ENCODE measurements around the gene SRPK2.

The SRPK2 gene

DNA sequence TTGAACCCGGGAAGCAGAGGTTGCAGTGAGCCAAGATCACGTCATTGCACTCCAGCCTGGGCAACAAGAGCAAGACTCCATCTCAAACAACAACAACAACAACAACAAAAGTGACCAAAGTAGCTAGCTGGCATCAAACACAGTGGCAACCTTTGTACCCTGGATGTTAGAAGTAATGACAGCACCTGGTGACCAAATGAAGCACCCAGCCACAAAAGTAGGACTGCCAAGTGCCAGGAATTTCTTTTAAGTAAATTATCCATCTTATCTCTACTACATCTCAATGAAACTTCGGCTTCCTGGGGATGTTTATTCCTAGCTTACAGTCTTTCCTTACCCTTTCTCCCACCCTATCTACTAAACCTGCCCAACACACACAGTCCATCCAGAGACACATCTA is 18.8 kb downstream of the SRPK2 start:
- Histone ChIP-seq H4K91ac (ENCODE audit: low read depth, low read length, poor library complexity) (no peak overlapping the region), H3K9me3 (replicated peaks in 1 of 2; ENCODE audit: control insufficient read depth in 2 of 2, insufficient read depth in 1 of 2, low read depth in 1 of 2, low read length in 2 of 2) (peaks cover 0 to 5% of the 10 kb centered on the region in 2 donors), H3K18ac (ENCODE audit: low read length) (no peak overlapping the region), H4K8ac (ENCODE audit: low read depth, low read length) (no peak overlapping the region), H3K4ac (ENCODE audit: low read length) (no peak overlapping the region), H2BK15ac (ENCODE audit: low read length) (no peak overlapping the region), H3K9ac (ENCODE audit: low read depth, low read length, poor library complexity) (no peak overlapping the region), H3K79me1 (ENCODE audit: low read depth, low read length) (peaks cover 6% of the 10 kb centered on the region), H3K14ac (ENCODE audit: low read length) (no peak overlapping the region), H3K4me3 (ENCODE audit: low read length in 2 of 2) (no peak overlapping the region), H3K27ac (replicated peaks; ENCODE audit: low read length) (no peak overlapping the region), H2AFZ (ENCODE audit: low read length) (no peak overlapping the region), H3K27me3 (ENCODE audit: control insufficient read depth in 3 of 3, insufficient read depth in 3 of 3, low read depth in 1 of 3, low read length in 3 of 3) (no peaks in the 10 kb centered on the region), H3K36me3 (replicated peaks in 1 of 2; ENCODE audit: control insufficient read depth in 2 of 2, insufficient read depth in 2 of 2, low read length in 2 of 2) (peaks cover 0 to 3% of the 10 kb centered on the region in 2 donors), H3K4me2 (ENCODE audit: insufficient read depth, low read length, poor library complexity, severe bottlenecking) (no peak overlapping the region), H2AK5ac (ENCODE audit: low read depth, low read length) (no peak overlapping the region), H3K23ac (ENCODE audit: low read depth, low read length, poor library complexity) (no peak overlapping the region), H2BK12ac (ENCODE audit: low read length) (no peak overlapping the region), H3K4me1 (ENCODE audit: control insufficient read depth in 2 of 2, insufficient read depth in 1 of 2, low read depth in 1 of 2, low read length in 2 of 2) (no peaks in the 10 kb centered on the region), H2BK5ac (ENCODE audit: low read length) (no peak overlapping the region), H2BK120ac (ENCODE audit: low read depth, low read length) (no peak overlapping the region)
- DNase-seq (ENCODE audit: low spot score) = no peak
- whole genome bisulfite sequencing, 2 donors (ENCODE audit: extremely low coverage in 2 of 2, insufficient read length in 2 of 2, insufficient replicate concordance in 1 of 2) = no CpG with 5 or more reads among the region's 3 CpGs

DNA sequence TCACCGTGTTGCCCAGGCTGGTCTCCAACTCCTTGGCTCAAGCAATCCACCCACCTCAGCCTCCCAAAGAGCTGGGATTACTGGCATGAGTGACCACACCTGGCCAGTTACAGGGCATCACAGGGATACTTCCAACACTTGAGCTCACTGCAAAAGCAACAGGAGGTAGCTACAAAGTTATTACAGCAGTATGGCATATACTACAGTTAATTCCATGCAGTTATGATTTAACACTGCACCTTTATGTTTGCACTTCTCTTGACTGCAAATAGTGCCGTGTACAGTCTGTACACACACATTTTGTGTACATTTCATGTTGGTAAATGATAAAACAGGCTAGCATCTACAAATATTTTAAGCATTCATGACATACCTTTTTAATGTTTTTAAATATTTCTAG is 21.3 kb downstream of the SRPK2 start:
- H3K4me3 ChIP-seq (ENCODE audit: low read length in 2 of 2) = no peak overlapping the region
- no peak overlapping the region for H3K4me2 ChIP-seq (ENCODE audit: insufficient read depth, low read length, poor library complexity, severe bottlenecking)
- H2BK120ac ChIP-seq (ENCODE audit: low read depth, low read length) = no peak overlapping the region
- H2BK15ac ChIP-seq (ENCODE audit: low read length) = no peak overlapping the region
- H2BK5ac ChIP-seq (ENCODE audit: low read length) = no peak overlapping the region
- H3K36me3 ChIP-seq (replicated peaks in 1 of 2; ENCODE audit: control insufficient read depth in 2 of 2, insufficient read depth in 2 of 2, low read length in 2 of 2) = peaks cover 0 to 3% of the 10 kb centered on the region in 2 donors
- H3K27ac ChIP-seq (replicated peaks; ENCODE audit: low read length) = no peak overlapping the region
- H3K9me3 ChIP-seq (replicated peaks in 1 of 2; ENCODE audit: control insufficient read depth in 2 of 2, insufficient read depth in 1 of 2, low read depth in 1 of 2, low read length in 2 of 2) = peaks cover 0 to 9% of the 10 kb centered on the region in 2 donors
- H4K91ac ChIP-seq (ENCODE audit: low read depth, low read length, poor library complexity) = no peak overlapping the region
- no CpG with 5 or more reads among the region's 2 CpGs for WGBS, 2 donors (ENCODE audit: extremely low coverage in 2 of 2, insufficient read length in 2 of 2, insufficient replicate concordance in 1 of 2)
- no peak overlapping the region for H3K9ac ChIP-seq (ENCODE audit: low read depth, low read length, poor library complexity)
- H2AK5ac ChIP-seq (ENCODE audit: low read depth, low read length) = no peak overlapping the region
- no peak overlapping the region for H3K23ac ChIP-seq (ENCODE audit: low read depth, low read length, poor library complexity)
- no peak overlapping the region for H2AFZ ChIP-seq (ENCODE audit: low read length)
- no peaks in the 10 kb centered on the region for H3K4me1 ChIP-seq (ENCODE audit: control insufficient read depth in 2 of 2, insufficient read depth in 1 of 2, low read depth in 1 of 2, low read length in 2 of 2)
- H3K14ac ChIP-seq (ENCODE audit: low read length) = no peak overlapping the region
- no peak for DNase-seq (ENCODE audit: low spot score)
- no peak overlapping the region for H2BK12ac ChIP-seq (ENCODE audit: low read length)
- no peaks in the 10 kb centered on the region for H3K27me3 ChIP-seq (ENCODE audit: control insufficient read depth in 3 of 3, insufficient read depth in 3 of 3, low read depth in 1 of 3, low read length in 3 of 3)
- H3K4ac ChIP-seq (ENCODE audit: low read length) = no peak overlapping the region
- H3K18ac ChIP-seq (ENCODE audit: low read length) = no peak overlapping the region
- no peak overlapping the region for H4K8ac ChIP-seq (ENCODE audit: low read depth, low read length)
- H3K79me1 ChIP-seq (ENCODE audit: low read depth, low read length) = peaks cover 4% of the 10 kb centered on the region

DNA sequence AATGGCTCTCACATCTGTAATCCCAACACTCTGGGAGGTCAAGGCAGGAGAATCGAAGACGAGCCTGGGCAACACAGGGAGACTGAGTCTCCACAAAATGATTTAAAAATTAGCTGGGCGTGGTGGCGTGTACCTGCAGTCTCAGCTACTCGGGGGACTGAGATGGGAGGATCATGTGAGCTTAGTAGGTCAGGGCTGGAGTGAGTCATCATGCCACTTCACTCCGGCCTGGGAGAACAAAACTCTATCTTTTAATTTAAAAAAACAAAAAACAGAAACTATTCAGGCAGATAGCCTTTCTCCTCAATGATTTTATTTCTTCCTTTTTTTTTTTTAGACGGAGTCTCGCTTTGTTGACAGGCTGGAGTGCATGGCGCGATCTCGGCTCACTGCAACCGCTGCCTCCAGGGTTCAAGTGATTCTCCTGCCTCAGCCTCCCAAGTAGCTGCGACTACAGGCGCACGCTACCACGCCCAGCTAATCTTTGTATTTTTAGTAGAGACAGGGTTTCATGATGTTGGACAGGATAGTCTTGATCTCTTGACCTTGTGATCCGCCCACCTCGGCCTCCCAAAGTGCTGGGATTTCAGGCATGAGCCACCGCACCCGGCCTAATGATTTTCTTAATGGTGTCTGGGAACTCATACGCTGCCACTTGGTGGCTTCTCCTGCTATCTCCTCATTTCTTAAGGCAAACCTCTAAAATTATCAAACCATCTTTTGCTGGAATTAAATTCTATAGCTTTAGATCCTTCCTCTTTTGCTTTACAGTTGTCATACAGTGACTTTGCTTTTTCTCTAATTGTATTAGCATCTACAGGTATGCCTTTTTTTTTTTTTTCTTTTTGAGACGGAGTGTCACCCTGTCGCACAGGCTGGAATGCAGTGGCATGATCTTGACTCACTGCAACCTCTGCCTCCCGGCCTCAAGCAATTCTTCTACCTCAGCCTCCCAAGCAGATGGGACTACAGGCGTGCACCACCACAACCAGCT is 22.9 kb downstream of the SRPK2 start:
- Histone ChIP-seq H3K79me1 (ENCODE audit: low read depth, low read length) (peaks cover 2% of the 10 kb centered on the region), H3K27ac (replicated peaks; ENCODE audit: low read length) (no peak overlapping the region), H2AK5ac (ENCODE audit: low read depth, low read length) (no peak overlapping the region), H3K4ac (ENCODE audit: low read length) (no peak overlapping the region), H2BK120ac (ENCODE audit: low read depth, low read length) (no peak overlapping the region), H4K91ac (ENCODE audit: low read depth, low read length, poor library complexity) (no peak overlapping the region), H3K9ac (ENCODE audit: low read depth, low read length, poor library complexity) (no peak overlapping the region), H2BK5ac (ENCODE audit: low read length) (no peak overlapping the region), H3K4me2 (ENCODE audit: insufficient read depth, low read length, poor library complexity, severe bottlenecking) (no peak overlapping the region), H4K8ac (ENCODE audit: low read depth, low read length) (no peak overlapping the region), H3K4me3 (ENCODE audit: low read length in 2 of 2) (no peak overlapping the region), H3K14ac (ENCODE audit: low read length) (no peak overlapping the region), H3K4me1 (ENCODE audit: control insufficient read depth in 2 of 2, insufficient read depth in 1 of 2, low read depth in 1 of 2, low read length in 2 of 2) (no peaks in the 10 kb centered on the region), H2AFZ (ENCODE audit: low read length) (no peak overlapping the region), H2BK12ac (ENCODE audit: low read length) (no peak overlapping the region), H2BK15ac (ENCODE audit: low read length) (no peak overlapping the region), H3K36me3 (replicated peaks in 1 of 2; ENCODE audit: control insufficient read depth in 2 of 2, insufficient read depth in 2 of 2, low read length in 2 of 2) (peaks cover 0 to 3% of the 10 kb centered on the region in 2 donors), H3K9me3 (replicated peaks in 1 of 2; ENCODE audit: control insufficient read depth in 2 of 2, insufficient read depth in 1 of 2, low read depth in 1 of 2, low read length in 2 of 2) (peaks cover 0 to 9% of the 10 kb centered on the region in 2 donors), H3K23ac (ENCODE audit: low read depth, low read length, poor library complexity) (no peak overlapping the region), H3K18ac (ENCODE audit: low read length) (no peak overlapping the region), H3K27me3 (ENCODE audit: control insufficient read depth in 3 of 3, insufficient read depth in 3 of 3, low read depth in 1 of 3, low read length in 3 of 3) (no peaks in the 10 kb centered on the region)
- DNase-seq (ENCODE audit: low spot score) = no peak
- no CpG with 5 or more reads among the region's 25 CpGs for WGBS, 2 donors (ENCODE audit: extremely low coverage in 2 of 2, insufficient read length in 2 of 2, insufficient replicate concordance in 1 of 2)

DNA sequence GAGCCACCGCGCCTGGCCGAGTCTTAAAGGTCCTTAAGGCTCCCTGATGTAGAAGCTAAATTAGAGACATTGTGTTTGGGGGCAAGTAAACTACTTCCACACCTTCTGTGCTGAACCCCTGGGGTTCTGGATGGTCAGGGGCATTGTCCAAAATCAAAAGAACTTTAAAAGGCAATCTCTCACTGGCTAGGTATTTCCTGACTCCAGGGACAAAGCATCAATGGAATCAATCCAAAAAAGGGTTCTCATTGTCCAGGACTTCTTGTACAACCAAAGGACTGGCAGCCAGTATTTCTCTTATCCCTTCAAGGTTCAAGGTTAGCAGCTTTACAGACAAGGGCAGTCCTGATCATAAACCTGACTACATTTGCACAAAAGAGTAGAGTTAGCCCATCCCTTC is 24.0 kb downstream of the SRPK2 start:
- Histone ChIP-seq H3K23ac (ENCODE audit: low read depth, low read length, poor library complexity) (no peak overlapping the region), H3K27ac (replicated peaks; ENCODE audit: low read length) (no peak overlapping the region), H3K4me1 (ENCODE audit: control insufficient read depth in 2 of 2, insufficient read depth in 1 of 2, low read depth in 1 of 2, low read length in 2 of 2) (no peaks in the 10 kb centered on the region), H3K36me3 (replicated peaks in 1 of 2; ENCODE audit: control insufficient read depth in 2 of 2, insufficient read depth in 2 of 2, low read length in 2 of 2) (peaks cover 0 to 3% of the 10 kb centered on the region in 2 donors), H2AFZ (ENCODE audit: low read length) (no peak overlapping the region), H2BK12ac (ENCODE audit: low read length) (no peak overlapping the region), H3K79me1 (ENCODE audit: low read depth, low read length) (no peaks in the 10 kb centered on the region), H2AK5ac (ENCODE audit: low read depth, low read length) (no peak overlapping the region), H3K9ac (ENCODE audit: low read depth, low read length, poor library complexity) (no peak overlapping the region), H3K14ac (ENCODE audit: low read length) (no peak overlapping the region), H2BK120ac (ENCODE audit: low read depth, low read length) (no peak overlapping the region), H3K18ac (ENCODE audit: low read length) (no peak overlapping the region), H2BK15ac (ENCODE audit: low read length) (no peak overlapping the region), H4K91ac (ENCODE audit: low read depth, low read length, poor library complexity) (no peak overlapping the region), H3K4me2 (ENCODE audit: insufficient read depth, low read length, poor library complexity, severe bottlenecking) (no peak overlapping the region), H3K4me3 (ENCODE audit: low read length in 2 of 2) (no peak overlapping the region), H3K9me3 (replicated peaks in 1 of 2; ENCODE audit: control insufficient read depth in 2 of 2, insufficient read depth in 1 of 2, low read depth in 1 of 2, low read length in 2 of 2) (peaks cover 0 to 9% of the 10 kb centered on the region in 2 donors), H4K8ac (ENCODE audit: low read depth, low read length) (no peak overlapping the region), H2BK5ac (ENCODE audit: low read length) (no peak overlapping the region), H3K27me3 (ENCODE audit: control insufficient read depth in 3 of 3, insufficient read depth in 3 of 3, low read depth in 1 of 3, low read length in 3 of 3) (no peaks in the 10 kb centered on the region), H3K4ac (ENCODE audit: low read length) (no peak overlapping the region)
- DNase-seq (ENCODE audit: low spot score) = no peak
- WGBS, 2 donors (ENCODE audit: extremely low coverage in 2 of 2, insufficient read length in 2 of 2, insufficient replicate concordance in 1 of 2) = no CpG with 5 or more reads among the region's 3 CpGs

All from neuronal stem cell (in vitro differentiated cells).